GM21619 (cell line): ENCODE results near the gene FOXP2.
"Not testable (repeated sequence)": the region's sequence is repeated elsewhere in the genome, so short reads cannot be mapped to it uniquely, and the experiment has no call there.

ENCODE experiments used
- ATAC-seq: cut with Tn5 transposase; IDR thresholded peaks from one replicate; pipeline ENCODE4 v1.9.1; 2021; ENCODE audit not compliant: unreplicated experiment

FOXP2 gene

DNA sequence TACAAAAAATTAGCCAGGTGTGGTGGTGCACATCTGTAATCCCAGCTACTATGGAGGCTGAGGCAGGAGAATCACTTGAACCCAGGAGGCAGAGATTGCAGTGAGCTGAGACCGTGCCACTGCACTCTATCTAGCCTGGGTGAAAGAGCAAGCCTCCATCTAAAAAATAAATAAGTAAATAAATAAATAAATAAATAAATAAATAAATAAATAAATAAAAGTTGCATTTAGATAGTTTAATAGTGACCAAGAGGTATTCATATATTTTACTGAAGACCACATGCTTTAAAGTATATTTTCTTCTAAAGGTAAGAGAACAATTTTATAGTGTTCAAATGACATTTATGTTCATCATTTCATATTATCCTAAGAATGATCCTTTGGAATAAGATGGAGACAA is 82.9 kb downstream of the FOXP2 start:
- not testable (repeated sequence) for ATAC-seq

DNA sequence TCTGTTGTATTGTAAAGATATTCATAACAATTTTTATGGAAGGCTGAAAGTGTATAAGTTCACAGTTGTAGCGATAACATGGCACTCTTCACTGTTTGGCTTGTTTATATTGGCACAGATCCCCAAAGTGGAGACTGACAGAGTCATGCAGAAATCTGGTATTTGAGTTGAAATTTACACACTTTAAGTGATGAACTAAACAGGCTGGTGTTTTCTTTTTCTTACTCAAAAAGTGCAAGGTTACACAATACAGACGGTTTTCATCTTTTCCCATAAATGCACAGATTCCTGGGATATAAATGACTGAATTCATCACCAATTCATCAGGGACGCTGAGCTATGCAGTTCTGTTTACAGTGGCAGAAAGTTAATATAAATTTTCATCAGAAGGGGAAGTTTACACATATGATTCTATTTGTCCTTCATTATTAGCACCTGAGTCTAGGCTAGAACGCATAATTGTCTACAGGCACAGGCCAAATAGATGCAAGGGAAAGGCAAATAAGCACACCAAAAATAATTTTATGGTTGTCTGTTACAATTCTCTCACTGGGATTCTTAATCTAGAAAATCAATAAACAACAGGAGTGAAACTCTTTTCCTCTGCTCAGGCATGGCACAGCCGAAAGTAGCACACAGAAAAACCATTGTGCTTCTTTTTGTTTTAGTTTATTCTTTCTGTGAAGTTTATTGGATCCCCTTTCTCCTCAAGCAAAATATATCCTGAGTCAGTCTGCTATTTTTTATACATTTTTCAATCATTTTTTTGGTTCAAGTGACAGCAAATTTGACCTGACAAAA is 88.0 kb downstream of the FOXP2 start:
- ATAC-seq: no peak

DNA sequence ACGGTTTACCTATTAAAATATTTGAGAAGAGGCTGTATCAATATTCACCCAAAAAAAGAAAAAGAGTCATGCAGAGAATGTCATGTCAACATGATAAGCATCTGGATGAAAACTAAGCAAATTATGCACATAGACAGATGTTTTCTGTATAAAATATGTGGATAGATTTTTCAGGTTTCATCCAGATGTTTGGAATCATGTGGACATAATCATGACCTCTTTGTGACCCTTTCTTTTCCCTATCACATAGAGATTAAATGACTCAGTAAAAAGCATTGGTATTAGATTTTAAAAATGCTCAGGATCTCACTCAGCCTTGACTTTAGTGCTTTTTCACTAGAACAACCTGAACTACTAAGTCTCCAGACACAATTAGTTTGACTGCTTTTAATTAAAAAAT is 90.0 kb downstream of the FOXP2 start:
- ATAC-seq: no peak

DNA sequence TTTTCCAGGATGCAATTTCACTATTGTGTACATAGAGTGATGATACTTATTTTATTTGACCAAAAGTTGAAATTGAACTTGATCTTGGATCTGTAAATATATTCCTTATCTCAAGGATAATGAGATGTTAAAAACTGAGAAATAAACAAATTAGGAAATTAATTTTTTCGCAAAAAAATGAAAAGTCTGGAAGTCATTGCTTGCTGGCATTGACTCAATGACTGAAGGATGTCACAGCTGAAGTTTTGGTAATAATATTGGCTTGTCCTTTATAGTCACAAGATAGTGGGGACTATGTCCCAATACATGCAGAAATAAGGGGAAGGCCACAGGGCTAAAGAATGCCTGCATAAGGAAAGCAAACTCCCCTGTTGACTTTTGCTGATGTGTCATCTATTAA is 92.8 kb downstream of the FOXP2 start:
- ATAC-seq: no peak

DNA sequence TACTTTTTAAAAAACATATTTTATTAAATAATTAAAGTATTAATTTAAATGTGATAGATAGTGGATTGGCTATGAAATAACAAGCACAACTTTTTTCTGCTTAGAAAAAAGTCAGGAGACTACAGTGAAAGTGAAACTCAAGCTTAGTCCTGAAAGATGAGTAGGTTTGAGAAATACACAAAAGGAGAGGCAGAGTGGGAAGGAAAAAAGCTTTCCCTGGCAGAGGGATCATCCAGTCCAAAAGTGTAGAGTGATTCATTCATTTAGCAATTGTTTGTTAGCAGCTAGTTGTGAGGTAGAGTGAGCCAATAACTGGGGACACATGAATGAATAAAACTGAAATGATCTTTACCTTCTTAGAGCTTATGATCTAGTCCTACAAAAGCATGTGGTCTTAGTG is 93.5 kb downstream of the FOXP2 start:
- ATAC-seq: no peak

DNA sequence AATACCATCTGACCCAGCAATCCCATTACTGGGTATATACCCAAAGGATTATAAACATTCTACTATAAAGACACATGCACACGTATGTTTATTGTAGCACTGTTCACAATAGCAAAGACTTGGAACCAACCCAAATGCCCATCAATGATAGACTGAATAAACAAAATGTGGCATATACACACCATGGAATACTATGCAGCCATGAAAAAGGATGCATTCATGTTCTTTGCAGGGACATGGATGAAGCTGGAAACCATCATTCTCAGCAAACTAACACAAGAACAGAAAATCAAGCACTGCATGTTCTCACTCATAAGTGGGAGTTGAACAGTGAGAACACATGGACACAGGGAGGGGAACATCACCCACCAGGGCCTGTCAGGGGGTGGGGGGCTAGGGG is 96.2 kb downstream of the FOXP2 start:
- ATAC-seq: not testable (repeated sequence)

DNA sequence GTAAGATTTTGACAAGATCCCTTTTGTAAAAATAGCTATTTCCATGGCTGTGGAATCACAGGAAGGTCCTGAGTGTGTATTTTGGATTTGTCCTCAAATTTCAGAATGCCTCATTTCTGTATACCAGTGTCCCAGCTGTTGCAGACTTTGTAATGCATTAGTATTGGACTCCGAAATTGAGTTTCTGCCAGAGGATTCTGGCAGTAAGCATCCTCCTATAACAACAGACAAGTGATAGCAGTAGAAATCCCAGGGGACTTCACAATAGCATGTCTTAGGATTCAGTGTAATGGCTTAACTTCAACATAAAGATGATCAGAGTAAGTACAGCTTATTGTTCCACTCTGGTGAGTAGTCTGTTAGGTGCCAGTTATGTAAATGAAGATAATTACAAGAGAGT is 104.6 kb downstream of the FOXP2 start:
- ATAC-seq: no peak

DNA sequence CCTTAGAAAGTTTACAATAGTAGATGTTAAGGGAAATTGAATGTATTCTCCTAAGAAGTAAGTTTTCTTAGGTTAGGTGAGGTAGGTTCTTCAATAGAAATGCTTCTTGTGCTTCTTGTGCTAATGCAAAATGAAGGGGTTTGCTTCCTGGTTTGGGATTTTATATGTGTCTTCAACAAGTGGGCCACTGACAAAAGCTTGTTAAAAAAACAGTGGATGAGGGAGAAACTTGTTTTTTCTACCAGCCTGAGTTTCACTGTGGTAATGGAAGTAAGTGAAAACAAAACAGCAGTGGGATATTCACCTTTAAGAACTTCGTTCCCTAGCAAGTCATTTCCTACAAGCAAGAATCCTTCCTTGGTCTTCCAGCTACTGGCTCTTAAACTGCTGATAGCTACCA is 107.5 kb downstream of the FOXP2 start:
- no peak for ATAC-seq

DNA sequence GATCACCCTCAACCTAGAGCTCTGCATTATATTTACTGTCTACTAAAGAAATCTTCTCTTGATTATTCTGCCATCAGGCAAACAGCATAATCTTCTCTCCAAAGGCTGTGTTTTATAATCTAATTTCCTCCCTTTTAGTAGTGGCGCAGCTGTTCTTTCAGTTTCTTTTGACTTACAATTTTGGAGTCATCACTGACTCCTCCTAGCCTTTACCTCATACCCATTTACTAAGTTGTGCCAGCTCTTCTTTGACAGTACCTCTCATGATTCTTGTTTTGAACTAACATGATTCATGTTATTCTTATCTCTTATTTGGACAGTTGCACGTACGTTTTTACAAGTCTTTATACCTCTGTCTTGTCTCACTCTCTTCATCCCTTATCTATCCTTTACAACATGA is 113.0 kb downstream of the FOXP2 start:
- no peak for ATAC-seq

DNA sequence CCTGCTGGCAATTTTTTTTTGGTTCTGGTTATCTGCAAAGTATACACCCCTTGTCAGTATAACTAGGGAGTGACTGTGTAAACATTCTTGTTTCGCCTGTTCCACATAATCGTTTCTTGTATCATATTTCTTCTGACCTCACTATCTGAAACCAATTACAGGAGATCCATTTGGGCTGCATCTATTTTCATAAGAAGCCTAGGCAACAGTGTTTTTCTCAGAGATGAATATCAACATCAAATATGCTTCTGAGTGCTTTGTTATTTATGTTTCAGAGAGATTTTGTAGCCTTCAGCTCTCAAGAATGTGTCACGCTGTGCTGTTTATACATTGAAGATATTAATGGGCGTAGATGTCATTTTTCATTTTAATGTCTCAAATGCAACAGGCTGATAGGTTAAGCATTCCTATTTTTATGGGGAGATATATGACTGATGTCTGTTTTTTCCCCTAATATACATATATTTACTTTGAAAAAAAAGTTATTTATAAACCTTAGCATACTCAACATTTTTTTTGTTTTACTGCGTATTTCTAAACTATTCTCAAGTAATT is 115.5 kb downstream of the FOXP2 start:
- no peak for ATAC-seq

DNA sequence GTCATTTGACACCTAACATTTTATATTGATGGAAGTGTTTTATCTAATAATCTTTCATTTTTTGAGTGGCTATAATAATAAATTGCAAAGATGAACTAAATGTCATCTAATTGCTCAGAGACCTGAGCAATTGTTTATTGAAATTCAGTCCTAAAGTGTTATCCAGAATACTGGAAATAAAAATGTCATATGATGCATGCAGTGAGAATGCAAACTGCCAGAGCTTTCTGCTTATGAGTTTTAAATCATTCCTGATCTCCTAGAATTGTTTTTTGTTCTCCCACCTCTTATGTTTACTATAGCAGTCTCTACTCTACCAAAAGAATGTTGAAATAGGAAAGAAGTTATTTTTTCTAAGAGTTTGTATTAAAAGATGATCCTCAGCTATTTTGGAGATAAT is 116.7 kb downstream of the FOXP2 start:
- ATAC-seq: no peak

DNA sequence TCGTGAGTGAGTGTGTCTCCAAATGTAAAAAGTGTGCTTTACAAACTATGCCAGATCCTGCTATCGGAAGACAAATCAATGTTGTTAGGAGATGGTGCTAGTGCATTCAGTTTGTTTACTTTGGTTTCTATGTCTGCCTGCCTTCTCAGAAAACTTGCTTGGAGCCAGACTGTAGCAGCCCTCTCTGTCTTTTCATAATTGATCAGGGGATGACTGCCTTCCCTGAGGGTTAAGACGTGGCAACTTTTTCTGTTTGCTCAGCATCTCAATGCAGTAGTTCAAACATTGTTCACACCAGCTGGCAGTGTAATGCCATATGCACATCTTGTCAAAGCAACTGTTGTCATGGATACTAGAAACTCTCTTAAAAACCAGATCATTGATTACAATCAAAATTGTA is 118.5 kb downstream of the FOXP2 start:
- no peak for ATAC-seq

DNA sequence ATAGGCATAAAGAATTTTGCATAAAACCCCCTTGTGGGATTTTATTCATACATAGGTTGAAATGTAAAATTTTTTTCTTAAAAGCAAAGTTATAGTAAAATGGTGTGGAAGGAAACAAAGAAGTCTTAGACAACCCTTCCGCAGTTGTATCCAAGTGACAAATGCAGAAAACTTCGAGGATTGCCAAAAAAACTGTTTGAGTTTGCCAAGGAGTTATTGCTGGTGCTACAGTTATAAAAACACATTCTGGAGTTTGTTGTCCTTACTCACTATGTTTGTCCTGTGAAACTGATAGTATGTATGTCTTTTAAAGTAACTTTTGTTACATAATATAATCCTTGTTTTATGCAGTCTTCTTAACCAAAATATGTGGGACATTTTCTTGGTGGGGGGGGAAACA is 120.3 kb downstream of the FOXP2 start:
- no peak for ATAC-seq

DNA sequence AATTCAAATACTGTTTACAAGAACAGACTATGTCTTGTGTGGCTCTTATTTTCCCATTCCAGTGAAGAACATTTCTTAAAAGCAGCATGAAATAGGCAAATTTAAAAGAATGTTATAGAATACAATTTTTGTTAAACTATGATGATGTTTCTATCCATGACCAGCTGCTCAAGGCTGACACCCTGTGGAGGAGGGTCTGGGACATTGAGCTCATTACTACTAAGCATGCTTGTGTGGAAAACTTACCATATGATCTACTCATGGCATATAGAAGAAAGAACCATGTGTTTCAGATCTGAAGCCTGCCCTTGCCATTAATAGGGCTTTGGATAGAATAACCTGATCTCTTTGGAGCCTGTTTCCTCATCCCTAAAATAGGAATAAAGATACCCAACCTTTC is 125.0 kb downstream of the FOXP2 start:
- no peak for ATAC-seq

DNA sequence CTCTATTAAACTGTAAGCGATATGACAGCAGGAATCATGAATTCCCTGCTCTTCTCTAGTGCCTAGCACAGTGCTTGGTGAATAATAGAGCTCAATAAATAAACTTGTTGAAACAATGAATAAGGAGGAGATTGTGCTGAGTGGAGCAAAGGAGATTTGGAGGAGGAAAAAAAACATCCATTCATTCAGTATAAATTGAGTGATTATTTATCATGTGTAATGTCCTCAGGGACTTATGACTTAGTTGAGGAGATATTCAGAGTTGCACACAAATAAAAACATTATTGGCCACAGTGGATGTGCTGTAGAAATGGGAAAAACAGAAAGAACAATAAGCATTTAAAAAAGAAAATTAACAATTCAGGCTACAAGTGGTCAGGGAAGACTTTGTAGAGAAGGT is 125.7 kb downstream of the FOXP2 start:
- no peak for ATAC-seq

DNA sequence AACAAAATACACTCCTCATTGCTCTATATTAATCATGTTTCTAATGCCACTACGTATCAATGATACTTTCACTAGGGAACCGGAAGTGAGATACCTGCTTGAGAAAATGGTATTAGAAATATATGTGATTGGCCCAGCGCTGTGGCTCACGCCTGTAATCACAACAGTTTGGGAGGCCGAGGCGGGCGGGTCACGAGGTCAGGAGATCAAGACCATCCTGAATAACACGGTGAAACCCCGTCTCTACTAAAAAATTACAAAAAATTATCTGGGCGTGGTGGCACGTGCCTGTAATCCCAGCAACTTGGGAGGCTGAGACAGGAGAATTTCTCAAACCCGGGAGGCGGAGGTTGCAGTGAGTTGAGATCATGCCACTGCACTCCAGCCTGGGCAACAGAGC is 132.7 kb downstream of the FOXP2 start:
- not testable (repeated sequence) for ATAC-seq

DNA sequence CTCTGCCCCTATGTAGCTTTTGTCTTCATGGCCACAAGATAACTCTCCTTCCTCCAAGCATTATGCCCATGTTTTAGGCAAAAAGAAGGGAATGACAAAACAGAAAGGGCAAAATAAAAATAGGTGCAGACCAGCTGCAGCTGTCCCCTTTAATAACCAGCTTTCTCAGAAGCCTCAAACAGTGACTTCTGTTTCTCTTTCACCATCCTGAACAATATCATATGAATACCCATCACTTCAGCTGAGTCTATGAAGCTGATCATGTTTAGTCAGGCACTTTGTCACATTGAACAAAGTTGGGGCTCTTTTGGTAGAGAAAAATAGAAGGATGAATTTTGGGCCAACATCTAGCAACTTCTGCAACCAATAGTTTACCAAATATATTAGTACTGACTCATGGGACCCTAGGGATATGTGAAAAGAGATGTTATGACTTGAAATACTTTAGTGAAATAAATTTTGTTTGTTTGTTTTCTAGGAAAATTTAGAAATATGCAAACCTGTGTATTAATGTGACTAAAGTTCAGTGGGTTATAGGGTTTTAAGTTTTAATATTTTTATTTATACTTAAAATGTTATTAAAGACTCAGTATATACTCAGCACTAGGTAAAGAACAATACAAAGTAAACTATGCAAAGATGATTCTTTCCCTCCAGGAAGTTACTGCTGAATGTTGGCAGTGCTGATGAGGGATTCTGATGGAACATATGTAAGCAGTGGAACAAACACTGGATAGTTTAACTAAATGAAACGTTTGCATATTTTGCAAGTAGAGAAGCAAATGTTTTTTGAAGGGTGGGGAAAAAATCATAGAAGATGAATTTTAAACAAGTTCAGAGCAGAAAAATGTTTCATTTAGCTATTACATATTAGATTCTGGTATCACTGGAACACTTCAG is 133.7 kb downstream of the FOXP2 start:
- ATAC-seq: no peak

DNA sequence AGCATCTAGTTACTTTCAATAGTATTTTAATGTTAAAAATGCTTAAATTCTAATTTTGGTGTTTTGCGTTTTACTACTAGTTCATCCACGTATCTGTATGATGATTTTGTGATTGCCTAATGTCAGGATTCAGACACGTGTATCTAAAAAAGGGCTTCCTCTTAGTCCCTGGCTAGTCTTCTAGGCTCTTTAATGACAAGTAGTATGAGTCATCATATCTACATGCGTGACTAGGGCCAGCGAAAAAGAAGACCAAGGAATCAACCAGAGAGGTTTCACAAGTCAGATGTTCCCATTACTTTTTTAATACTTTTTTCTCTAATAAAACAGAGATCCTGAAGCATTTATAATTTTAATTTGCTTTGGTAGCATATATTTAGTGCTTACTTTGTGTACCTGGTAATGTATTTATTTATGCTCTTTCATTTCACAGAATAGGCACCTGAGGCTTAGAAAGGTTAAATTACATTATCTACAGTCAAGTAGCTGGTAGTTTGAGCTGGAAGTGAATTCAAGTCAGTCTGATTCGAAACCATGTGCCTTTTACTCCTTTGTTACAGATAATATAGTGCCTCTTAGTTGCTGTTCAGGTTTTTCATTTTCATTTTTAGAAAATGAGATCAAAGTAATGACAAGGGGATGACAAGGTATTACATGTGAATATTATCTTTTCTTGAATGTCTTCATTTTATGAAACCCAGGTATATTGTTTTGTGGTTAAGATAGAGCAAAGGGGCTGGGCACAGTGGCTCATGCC is 140.3 kb downstream of the FOXP2 start:
- ATAC-seq: peak; percentile 85

DNA sequence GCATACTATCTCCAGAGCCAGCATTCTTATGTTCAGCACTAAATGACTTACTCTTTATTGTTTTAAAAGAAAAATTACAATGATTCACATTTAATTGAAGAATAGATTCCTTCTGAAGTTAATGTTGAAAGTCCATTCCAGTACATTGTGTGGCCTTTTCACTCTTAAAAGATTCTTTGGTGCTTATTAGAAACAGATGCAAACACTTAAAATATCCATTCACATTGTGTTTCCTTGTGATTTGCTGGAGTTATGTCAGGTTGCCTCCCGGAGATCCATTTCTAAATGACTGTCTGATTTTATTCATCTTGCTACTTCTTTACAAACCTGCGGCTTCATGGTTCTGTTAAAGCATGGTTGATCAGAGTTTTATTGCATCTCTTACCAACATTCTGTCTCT is 152.8 kb downstream of the FOXP2 start:
- no peak for ATAC-seq

DNA sequence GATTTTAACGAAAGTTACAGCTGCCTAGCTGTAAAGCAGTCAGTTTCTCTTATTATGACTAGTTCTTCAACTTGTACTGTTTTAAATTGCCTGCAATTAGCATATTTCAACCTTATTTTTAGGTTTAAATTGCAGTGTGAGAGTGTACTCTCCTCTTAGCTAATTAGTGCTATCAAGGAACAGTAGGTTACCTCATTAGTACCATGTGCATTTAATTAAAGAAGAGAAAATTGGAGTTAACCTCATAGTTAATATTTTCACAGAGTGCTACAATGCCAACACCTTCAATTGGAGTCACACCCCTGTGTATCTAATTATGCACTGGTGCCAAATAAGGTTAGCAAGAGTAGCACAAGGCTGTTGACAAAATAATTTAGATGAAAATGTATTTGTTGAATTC is 154.6 kb downstream of the FOXP2 start:
- no peak for ATAC-seq

DNA sequence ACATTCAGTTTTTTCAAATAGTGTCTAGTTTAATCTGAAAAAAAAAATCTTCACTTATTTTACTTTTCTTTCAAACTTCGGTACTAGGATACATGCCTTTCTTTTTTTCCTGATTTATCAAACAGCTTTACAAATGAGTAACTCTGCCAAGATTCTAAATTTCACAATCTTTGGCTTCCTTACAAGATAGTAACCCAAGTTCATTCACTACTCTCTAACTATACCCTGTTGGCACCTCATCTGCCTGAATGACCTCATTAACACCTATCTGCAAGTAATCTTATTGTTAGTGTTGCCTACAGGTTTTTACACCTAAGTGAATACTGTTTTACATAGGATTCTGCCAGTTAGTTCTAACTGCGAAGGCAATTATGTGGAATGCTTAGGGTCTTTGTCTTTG is 159.8 kb downstream of the FOXP2 start:
- ATAC-seq: no peak
